ENCODE data around the gene IPO13.

- TF ChIP-seq POLR2AphosphoS5 (IDR thresholded peaks at IDR 0.05) (no peak), POLR2A (IDR thresholded peaks at IDR 0.05) (no peak), CTCF (IDR thresholded peaks at IDR 0.05) (no peak), EP300 (IDR thresholded peaks at IDR 0.05) (no peak)
These were observed 8.4 kb upstream of the IPO13 start for GRCh38 chr1:43938383-43938782.

All from upper lobe of left lung (tissue), 4 donors.